Mammary epithelial cell (primary cell): ENCODE data around the gene NR3C2.

Source experiments
- EZH2 ChIP-seq: IDR thresholded peaks from 2 replicates; pipeline ENCODE4 v1.6.1; 2012; ENCODE audit warnings: low read length, inconsistent platforms, borderline replicate concordance
- TF ChIP-seq, protein P1 (sequence below), 2 donors: IDR thresholded peaks in 1 of 2; conservative IDR thresholded peaks in 1 of 2; 2 replicates each; pipeline ENCODE4 v1.5.1; 2011 to 2012; ENCODE audit warnings: inconsistent platforms in 2 of 2, low read length in 2 of 2, mild to moderate bottlenecking in 2 of 2, control low read depth in 1 of 2, low read depth in 1 of 2; ENCODE audit not compliant: insufficient read depth in 1 of 2; ENCODE audit errors: extremely low read depth in 1 of 2

- TF ChIP-seq EZH2, result no peak
- TF ChIP-seq, protein P1, sequence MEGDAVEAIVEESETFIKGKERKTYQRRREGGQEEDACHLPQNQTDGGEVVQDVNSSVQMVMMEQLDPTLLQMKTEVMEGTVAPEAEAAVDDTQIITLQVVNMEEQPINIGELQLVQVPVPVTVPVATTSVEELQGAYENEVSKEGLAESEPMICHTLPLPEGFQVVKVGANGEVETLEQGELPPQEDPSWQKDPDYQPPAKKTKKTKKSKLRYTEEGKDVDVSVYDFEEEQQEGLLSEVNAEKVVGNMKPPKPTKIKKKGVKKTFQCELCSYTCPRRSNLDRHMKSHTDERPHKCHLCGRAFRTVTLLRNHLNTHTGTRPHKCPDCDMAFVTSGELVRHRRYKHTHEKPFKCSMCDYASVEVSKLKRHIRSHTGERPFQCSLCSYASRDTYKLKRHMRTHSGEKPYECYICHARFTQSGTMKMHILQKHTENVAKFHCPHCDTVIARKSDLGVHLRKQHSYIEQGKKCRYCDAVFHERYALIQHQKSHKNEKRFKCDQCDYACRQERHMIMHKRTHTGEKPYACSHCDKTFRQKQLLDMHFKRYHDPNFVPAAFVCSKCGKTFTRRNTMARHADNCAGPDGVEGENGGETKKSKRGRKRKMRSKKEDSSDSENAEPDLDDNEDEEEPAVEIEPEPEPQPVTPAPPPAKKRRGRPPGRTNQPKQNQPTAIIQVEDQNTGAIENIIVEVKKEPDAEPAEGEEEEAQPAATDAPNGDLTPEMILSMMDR (conservative IDR thresholded peaks at IDR 0.05 in 1 of 2, IDR thresholded peaks at IDR 0.05 in 1 of 2; ENCODE audit: extremely low read depth in 1 of 2, insufficient read depth in 1 of 2, low read depth in 1 of 2, low read length in 2 of 2), result no peak
These were observed 377.1 kb downstream of the NR3C2 start for GRCh38 chr4:148065075-148065474.
